Limb (tissue), 2 donors: ENCODE results near the gene MED12.
A peak's percentile ranks its signal among the peaks of the same experiment; 100 is the strongest.

Experiments
- DNase-seq, 2 donors: peaks; one replicate each; pipeline ENCODE4 v3.0.0-alpha.2; 2016; ENCODE audit errors: extremely low spot score in 2 of 2

MED12 gene

DNA sequence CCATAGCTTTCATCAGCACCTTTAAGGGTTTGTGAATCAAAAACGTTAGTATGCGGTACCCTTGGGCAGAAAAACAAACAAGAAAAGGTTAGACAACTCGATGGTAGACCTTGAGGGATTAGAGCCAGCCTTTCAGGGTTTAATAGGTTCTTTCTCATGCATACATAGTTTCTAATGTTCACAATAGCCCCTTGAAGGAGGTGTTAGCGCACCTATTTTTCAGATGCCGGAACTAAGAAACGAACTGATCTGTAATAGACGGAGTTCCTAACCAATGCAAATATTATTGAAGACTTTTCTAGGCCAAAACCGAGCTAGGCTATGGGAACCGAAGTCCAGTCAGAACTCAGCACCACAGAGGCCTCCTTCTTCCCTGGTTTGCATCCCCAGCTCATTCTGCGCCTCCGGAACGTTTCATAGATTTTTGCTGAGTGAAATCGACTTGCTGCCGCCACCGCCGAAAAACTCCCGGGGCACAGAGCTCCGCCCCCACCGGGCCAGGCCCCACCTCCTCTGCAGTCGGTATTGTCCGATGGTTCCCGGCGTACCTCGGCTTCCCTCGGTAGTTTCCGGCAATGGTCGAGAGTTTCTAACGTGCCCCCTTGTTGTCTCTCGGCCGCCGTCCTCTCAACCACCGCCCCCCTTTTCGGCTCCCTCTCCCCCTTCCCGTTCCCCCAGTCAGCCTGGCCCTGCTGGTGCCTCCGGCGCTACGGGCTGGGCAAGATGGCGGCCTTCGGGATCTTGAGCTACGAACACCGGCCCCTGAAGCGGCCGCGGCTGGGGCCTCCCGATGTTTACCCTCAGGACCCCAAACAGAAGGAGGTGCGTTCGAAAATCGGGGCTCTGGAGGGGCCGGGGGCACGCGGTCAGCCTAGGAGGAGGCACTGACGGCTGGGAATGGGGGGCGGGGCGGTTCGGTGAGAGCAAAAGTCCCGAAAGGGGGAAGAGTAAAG, at the start of gene MED12:
Gene MED12, plus strand, starts transcription at position 565 of the 953 bp plus-strand sequence. Its CDS starts 159 bp downstream, at position 724.
- peak; percentile 74 to 89 for DNase-seq

DNA sequence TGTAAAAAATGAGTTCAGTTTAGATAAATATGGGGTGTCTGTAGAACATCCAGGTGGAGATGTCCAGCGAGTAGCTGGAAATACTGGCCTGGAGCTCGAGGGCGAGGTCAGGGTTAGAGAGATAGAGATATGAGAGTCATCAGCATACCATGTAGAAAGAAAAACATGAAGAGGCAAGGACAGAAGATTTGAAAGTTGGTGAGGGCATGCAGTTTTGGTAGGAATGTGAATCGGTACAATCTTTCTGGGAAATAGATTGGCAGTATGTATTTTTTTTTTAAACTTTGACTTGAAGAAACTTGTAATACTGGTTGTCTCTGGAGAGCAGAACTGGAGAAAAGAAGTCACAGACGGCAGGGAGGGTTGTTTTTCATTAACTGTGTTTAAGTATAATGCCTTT, 47.9 kb upstream of the MED12 start:
- no peak for DNase-seq

- no peak for DNase-seq
Observed at GRCh38 chrX:71081330-71082123, 36.9 kb upstream of the MED12 start.

DNA sequence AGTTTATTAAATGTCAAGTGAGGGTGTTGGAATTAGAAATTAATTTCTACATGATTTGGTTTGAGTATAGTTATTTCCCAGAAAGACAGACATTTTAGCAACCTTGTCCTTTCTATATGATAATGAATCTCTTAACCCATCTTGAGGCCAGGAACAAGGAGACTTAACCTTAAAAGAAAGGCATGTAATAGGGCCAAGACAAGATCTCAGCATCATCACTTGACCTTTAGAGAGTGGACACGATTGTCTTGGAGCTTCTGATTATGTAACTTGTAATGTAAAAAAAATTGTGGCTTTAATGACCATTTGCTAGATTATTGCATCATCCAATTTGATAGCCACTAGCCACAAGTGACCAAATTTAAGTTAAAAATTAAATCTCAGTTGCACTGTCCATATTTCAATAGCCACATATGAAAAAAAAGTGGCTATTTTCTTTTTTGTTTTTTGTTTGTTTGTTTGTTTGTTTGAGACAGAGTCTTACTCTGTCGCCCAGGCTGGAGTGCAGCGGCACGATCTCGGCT, 36.2 kb upstream of the MED12 start:
- no peak for DNase-seq

DNA sequence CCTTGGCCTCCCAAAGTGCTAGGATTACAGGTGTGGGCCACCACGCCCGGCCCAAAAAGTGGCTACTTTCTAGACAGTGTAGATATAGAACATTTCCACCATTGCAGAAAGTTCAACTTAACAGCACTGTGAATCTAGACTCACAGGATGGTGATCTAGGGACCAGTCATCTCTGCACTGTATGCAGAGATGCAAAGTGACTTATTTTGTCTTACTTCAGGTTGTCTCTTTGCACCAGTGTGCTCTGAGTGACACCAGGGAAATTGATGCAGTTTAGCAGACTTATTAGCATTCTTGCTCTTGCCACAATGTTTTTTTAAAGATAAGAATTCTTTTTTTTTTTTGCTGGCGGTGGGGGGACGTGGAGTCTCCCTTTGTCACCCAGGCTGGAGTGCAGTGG, 35.6 kb upstream of the MED12 start:
- DNase-seq: no peak

DNA sequence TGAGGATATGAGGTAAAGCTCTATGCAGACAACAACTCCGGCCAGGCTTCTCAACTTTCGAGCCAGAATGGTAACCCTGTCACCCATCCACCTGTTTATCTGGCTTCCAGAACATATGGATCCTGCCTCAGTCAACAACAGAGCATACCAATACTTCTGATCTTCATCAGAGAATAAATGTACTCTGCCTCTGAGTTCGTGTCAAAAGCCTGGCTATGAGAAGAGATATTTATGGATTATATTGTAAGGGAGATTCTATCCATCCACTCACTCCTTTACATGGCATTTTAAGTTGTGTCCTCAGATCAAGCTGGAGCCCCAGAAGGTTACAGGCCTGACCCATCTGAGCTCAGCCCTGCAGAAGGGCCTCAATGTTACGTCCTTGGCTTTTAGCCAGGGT, 32.5 kb upstream of the MED12 start:
- DNase-seq: no peak

DNA sequence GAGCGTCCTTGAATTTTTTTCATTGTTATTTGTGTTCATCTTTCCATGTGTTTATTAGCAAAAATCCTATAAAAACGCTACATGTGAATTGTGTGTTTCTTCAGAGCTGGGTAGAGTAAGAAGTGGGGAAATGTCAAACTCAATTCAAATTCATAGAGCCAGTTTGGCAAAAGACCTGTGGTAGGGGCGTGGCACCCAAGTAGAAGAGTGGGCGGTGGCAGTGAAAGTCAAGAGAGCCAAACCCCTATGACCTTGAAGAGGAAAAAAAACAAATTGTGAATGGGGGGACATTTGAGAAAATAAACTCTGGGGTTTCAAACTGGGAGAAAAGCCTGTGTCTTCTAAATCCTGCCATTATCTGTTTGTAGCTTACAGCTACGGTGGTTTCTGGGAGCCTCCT, 27.1 kb upstream of the MED12 start:
- no peak for DNase-seq

GRCh38 chrX:71095033-71095432, 23.4 kb upstream of the MED12 start:
- DNase-seq: no peak

DNA sequence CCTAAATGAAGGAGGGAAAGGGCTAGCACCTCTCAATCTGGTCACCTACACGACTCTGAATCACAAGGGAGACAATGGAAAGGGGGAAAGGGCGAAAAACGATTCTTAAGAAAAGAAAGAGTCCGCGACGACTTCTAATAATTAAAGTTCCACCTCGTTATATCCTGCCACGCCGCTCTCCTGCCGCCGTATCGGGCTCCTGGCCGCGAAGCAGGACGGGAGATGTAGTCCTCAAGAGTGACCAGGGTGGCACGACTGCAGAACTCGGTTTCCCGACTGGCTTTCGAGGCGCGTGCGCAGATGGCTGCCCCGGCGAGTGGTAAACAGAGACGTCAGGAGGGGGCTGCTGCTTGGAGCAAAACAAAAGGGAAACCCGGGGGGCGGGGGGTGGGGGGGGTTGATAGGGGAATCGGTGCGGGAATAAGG, 22.8 kb upstream of the MED12 start, which contains the start of gene FOXO4:
Gene FOXO4, plus strand, starts transcription at position 297 of the 426 bp plus-strand sequence. CDS start 678 bp downstream, outside the sequence.
- DNase-seq: peak; percentile 85 to 89

GRCh38 chrX:71095981-71096759, 22.2 kb upstream of the MED12 start:
- peak in 1 of 2 donors; percentile 54 for DNase-seq

DNA sequence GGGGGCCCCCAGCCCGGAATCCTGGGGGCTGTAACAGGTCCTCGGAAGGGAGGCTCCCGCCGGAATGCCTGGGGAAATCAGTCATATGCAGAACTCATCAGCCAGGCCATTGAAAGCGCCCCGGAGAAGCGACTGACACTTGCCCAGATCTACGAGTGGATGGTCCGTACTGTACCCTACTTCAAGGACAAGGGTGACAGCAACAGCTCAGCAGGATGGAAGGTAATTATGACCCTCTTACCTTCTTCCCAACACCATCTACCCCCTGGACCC, 21.7 kb upstream of the MED12 start:
- DNase-seq: no peak

DNA sequence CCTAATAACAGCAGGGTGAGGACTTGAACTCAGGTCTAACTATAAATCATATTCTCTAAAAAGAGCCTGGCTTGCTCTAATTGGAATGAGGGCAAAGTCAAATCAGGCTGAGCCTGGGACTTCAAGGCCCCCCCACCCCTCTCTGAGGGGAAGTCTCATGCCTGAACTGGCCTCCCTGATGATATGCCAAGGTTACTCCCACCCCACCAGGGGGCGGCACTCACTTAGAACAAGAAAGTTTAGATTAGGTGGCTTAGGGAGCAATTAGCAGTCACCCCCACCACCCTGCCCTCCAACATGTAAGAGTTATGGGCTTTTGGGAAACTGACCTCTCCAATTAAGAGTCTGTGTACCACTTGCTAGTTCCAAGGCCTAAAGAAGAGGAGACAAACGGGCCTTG, 20.1 kb upstream of the MED12 start:
- peak in 1 of 2 donors; percentile 61 for DNase-seq

GRCh38 chrX:71098951-71099506, 19.4 kb upstream of the MED12 start:
- no peak for DNase-seq

- DNase-seq: no peak
Observed at GRCh38 chrX:71099736-71100135, 18.7 kb upstream of the MED12 start.

DNA sequence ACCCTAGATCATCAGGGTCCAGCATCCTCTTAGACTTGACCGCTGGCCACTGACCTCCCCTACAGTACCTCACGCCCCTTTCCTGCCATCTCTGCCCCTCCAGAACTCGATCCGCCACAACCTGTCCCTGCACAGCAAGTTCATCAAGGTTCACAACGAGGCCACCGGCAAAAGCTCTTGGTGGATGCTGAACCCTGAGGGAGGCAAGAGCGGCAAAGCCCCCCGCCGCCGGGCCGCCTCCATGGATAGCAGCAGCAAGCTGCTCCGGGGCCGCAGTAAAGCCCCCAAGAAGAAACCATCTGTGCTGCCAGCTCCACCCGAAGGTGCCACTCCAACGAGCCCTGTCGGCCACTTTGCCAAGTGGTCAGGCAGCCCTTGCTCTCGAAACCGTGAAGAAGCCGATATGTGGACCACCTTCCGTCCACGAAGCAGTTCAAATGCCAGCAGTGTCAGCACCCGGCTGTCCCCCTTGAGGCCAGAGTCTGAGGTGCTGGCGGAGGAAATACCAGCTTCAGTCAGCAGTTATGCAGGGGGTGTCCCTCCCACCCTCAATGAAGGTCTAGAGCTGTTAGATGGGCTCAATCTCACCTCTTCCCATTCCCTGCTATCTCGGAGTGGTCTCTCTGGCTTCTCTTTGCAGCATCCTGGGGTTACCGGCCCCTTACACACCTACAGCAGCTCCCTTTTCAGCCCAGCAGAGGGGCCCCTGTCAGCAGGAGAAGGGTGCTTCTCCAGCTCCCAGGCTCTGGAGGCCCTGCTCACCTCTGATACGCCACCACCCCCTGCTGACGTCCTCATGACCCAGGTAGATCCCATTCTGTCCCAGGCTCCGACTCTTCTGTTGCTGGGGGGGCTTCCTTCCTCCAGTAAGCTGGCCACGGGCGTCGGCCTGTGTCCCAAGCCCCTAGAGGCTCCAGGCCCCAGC, 17.6 kb upstream of the MED12 start:
- no peak for DNase-seq

- DNase-seq: no peak
Observed at GRCh38 chrX:71102292-71102691, 16.1 kb upstream of the MED12 start.

GRCh38 chrX:71103110-71103983, 15.0 kb upstream of the MED12 start:
- DNase-seq: peak; percentile 64 to 76

DNA sequence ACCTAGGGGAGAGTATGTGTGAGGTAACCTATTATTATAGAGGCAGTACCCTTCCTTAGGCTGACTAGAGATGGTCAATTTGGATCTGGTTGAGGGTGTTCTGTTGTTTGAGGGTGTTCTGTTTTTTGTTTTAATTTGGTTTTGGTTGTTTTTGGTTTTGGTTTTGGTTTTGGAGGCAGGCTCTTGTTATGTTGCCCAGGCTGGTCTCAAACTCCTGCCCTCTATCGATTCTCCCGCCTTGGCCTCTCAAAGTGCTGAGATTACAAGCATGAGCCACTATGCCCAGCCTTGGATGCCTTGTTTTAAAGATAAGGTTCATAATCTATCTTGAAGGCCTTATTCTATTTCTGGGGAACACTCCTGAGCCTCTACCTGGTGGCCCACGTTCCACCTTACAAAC, 12.8 kb upstream of the MED12 start:
- no peak for DNase-seq

DNA sequence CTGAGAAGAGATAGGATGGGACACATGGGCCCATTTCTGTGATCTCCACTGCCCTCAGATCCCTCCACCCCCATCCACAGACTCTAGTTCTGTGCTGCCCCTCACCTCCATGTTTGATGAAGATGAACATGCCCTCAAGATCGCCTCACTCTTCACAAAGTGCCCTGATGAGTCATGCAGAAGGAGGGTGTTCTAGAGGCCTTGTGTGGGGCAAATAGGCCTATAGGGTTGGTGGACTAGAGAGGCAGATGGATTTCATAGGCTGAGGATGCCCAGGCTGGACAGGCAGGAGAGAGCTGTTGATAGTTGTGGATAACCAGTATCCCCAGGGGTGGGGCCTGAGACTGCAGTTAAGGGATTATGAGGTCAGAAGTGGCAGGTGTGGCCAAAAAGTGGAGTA, 12.0 kb upstream of the MED12 start, which contains the start of gene CXorf65:
Gene CXorf65, minus strand, starts transcription at position 314 of the 400 bp plus-strand sequence. Its CDS starts 184 bp downstream, at position 130.
- DNase-seq: no peak
